HepG2 (cell line): ENCODE measurements around the gene NTM. TPM values are rescaled to one million over a fixed set of nuclear protein-coding genes. Genes with fewer than 3 reads are reported as not detected.

ENCODE experiments used
- ATAC-seq: fragments of 200-7000 bp; cut with Tn5 transposase; 3 replicates; pipeline ENCODE4 v1.9.1; 2020; ENCODE audit warnings: mild to moderate bottlenecking, moderate library complexity
- BruUV-seq: library from RNA; stranded (reverse); fragments of 400-500 nt; replicated peaks from 2 replicates; lab custom pipeline; 2021; lab: Mats Ljungman, UMichigan
- CTCF ChIA-PET: fragments of 300-600 bp; formaldehyde crosslinking; extraction: SDS; loops from one replicate; lab custom pipeline; 2021; ENCODE audit warnings: low total read pairs, inconsistent platforms, low intra/inter-chr PET ratio; lab: Yijun Ruan, JAX
- POLR2A ChIA-PET: fragments of 350-600 bp; sonication (Branson Sonifier 250); formaldehyde crosslinking; loops from one replicate; lab custom pipeline; 2020; ENCODE audit warnings: antibody characterized with exemption, inconsistent platforms; lab: Yijun Ruan, JAX
- DNase-seq: peaks from one replicate; pipeline ENCODE4 v3.0.0-alpha.2; 2015; ENCODE audit warnings: low spot score
- FAIRE-seq: peaks from 3 replicates; lab custom pipeline; 2011; peaks lifted over from hg19 to GRCh38; lab: Jason Lieb, UNC
- H2AFZ ChIP-seq: one replicate; pipeline ENCODE4 v1.6.1; 2011; ENCODE audit warnings: low read length, inconsistent platforms
- H3K27ac ChIP-seq: fragments of 300-600 bp; 3 replicates; pipeline ENCODE4 v1.8.0; 2011; ENCODE audit warnings: mixed run types, mild to moderate bottlenecking, mixed read lengths, low read length, inconsistent platforms; ENCODE audit not compliant: insufficient read depth; ENCODE audit errors: extremely low read length
- H3K27me3 ChIP-seq, 2 experiments: fragments of 200-600 bp in 1 of 2; 2 replicates in 1 of 2; 3 replicates in 1 of 2; pipeline versions ENCODE4 v1.6.0 to v1.8.0; 2011; ENCODE audit warnings: low read length in 2 of 2, mild to moderate bottlenecking in 2 of 2, moderate library complexity in 2 of 2, inconsistent platforms in 1 of 2; ENCODE audit not compliant: insufficient read depth in 2 of 2, control insufficient read depth in 1 of 2
- H3K36me3 ChIP-seq, 2 experiments: fragments of 200-600 bp in 1 of 2; replicated peaks in 1 of 2; 2 replicates in 1 of 2; 3 replicates in 1 of 2; pipeline versions ENCODE4 v1.5.1 to v1.8.0; 2011; ENCODE audit warnings: low read length in 2 of 2, inconsistent platforms in 1 of 2; ENCODE audit not compliant: insufficient read depth in 2 of 2, control insufficient read depth in 1 of 2
- H3K4me1 ChIP-seq: 2 replicates; pipeline ENCODE4 v1.5.1; 2012; ENCODE audit warnings: low read length, inconsistent platforms; ENCODE audit not compliant: insufficient read depth
- H3K4me2 ChIP-seq: 2 replicates; pipeline ENCODE4 v1.6.0; 2011; ENCODE audit warnings: low read depth, low read length, inconsistent platforms
- H3K4me3 ChIP-seq, 3 experiments: fragments of 200-600 bp in 1 of 3; sonication (generic), shearing (Covaris generic) in 1 of 3; replicated peaks in 1 of 3; 2 replicates each; pipeline ENCODE4 v1.5.1; 2011 to 2016; ENCODE audit warnings: low read length in 3 of 3, inconsistent platforms in 2 of 3, low read depth in 2 of 3, mild to moderate bottlenecking in 2 of 3, control low read depth in 1 of 3, mixed read lengths in 1 of 3; ENCODE audit not compliant: insufficient read depth in 1 of 3
- H3K79me2 ChIP-seq: one replicate; pipeline ENCODE4 v1.6.1; 2011; ENCODE audit warnings: low read length, inconsistent platforms; ENCODE audit not compliant: insufficient read depth
- H3K9ac ChIP-seq: 2 replicates; pipeline ENCODE4 v1.6.0; 2011; ENCODE audit warnings: mild to moderate bottlenecking, low read depth, low read length, inconsistent platforms; ENCODE audit not compliant: insufficient read depth
- H3K9me3 ChIP-seq: 2 replicates; pipeline ENCODE4 v1.5.1; 2012; ENCODE audit warnings: mild to moderate bottlenecking, low read length
- H4K20me1 ChIP-seq: 2 replicates; pipeline ENCODE4 v1.6.0; 2011; ENCODE audit warnings: inconsistent platforms, mild to moderate bottlenecking, low read length, moderate library complexity; ENCODE audit not compliant: insufficient read depth
- EHMT2 ChIP-seq: fragments of 200-600 bp; sonication (generic); IDR thresholded peaks from 2 replicates; pipeline ENCODE4 v1.7.0; 2017; ENCODE audit warnings: antibody characterized with exemption, low read depth, low read length, borderline replicate concordance
- KDM2A ChIP-seq: sonication (generic); formaldehyde crosslinking; IDR thresholded peaks from 2 replicates; pipeline ENCODE4 v1.4.0; 2020; ENCODE audit warnings: low read depth, missing genetic modification reagents, borderline replicate concordance
- ZNF883 ChIP-seq: sonication (generic); formaldehyde crosslinking; IDR thresholded peaks from 2 replicates; pipeline ENCODE4 v1.5.1; 2020; ENCODE audit warnings: mild to moderate bottlenecking, missing genetic modification reagents; ENCODE audit errors: not compliant biosample characterization
- WGBS: methylation state at CpG from one replicate; pipeline ENCODE4 v1.1.6; 2017; ENCODE audit warnings: low lambda C conversion rate; 5-methylcytosine and 5-hydroxymethylcytosine counted together
- in situ Hi-C: cut with HindIII; loops from 2 replicates; pipeline ENCODE4 v1.10.0; 2017; ENCODE audit warnings: low pct_unique_long_range_greater_than_20kb; ENCODE audit not compliant: extremely low pct_ligation_motif_present
- intact Hi-C: fragments of 100-400 bp; cut with micrococcal nuclease; formaldehyde crosslinking; loops from one replicate; pipeline ENCODE4 v1.10.0; 2022; ENCODE audit not compliant: unreplicated experiment
- polyA plus RNA-seq, 8 experiments: library from polyadenylated mRNA; depleted of rRNA in 3 of 8; stranded (reverse) in 7 of 8; unstranded in 1 of 8; fragments of >200 nt; fragmentation: Illumina TruSeq in 4 of 8; extraction: Trizol in 4 of 8; gene quantifications; 2 replicates each; pipeline versions ENCODE4 v1.2.1 to v1.2.3, GENCODE V29; 2011 to 2016; ENCODE audit warnings: low read depth in 4 of 8, missing spikeins in 1 of 8, mixed read lengths in 1 of 8; ENCODE audit not compliant: insufficient read depth in 1 of 8
- total RNA-seq, 5 experiments: library from RNA; depleted of rRNA; stranded (reverse); fragments of >200 nt; fragmentation: Illumina TruSeq; extraction: Trizol; gene quantifications; 2 replicates each; pipeline ENCODE4 v1.2.3, GENCODE V29; 2016; ENCODE audit warnings: low read depth in 1 of 5
- TF ChIP-seq, protein P1 (sequence below): fragments of 450-650 bp; IDR thresholded peaks from 2 replicates; pipeline ENCODE4 v1.6.1; 2016
- TF ChIP-seq, protein P2 (sequence below): sonication (generic); formaldehyde crosslinking; IDR thresholded peaks from 2 replicates; pipeline ENCODE4 v1.8.1; 2023; ENCODE audit warnings: mild to moderate bottlenecking, missing genetic modification reagents, borderline replicate concordance

Gene NTM
- total and polyA plus RNA-seq, 2 of the 13 experiments (the other 11 are each of a cell fraction or from before 2014, with no cell fraction given) = not detected

DNA sequence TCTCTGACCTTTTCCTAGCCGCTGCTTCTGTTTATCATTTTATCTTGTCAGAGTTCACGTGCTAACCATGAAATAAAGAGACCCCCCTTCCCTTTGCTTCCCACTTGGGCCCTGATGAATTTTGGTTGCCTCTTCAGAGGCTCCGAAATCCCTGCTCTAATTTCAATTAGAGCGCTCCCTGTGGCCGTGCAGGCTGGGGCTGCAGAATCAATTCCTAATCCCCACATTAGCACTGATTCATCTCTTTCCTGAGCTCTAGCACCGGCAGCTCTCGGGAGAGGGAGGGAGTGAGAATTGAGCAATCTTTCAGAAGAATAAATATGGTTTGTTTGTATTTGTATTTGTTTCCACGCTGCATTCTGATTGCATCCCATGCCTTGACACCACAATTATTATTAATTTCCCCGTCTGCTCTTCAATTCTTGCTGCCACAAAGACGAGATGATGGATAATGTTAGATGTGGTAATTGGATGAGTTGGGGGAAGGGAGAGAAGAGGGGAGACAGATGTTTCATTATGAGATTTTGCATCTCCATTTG is 76.9 kb downstream of the NTM start (continued):
- TF ChIP-seq KDM2A (CRISPR knock-in tag) (no peak), EHMT2 (no peak), ZNF883 (no peak)
- TF ChIP-seq, all 625 proteins: peak for 0

DNA sequence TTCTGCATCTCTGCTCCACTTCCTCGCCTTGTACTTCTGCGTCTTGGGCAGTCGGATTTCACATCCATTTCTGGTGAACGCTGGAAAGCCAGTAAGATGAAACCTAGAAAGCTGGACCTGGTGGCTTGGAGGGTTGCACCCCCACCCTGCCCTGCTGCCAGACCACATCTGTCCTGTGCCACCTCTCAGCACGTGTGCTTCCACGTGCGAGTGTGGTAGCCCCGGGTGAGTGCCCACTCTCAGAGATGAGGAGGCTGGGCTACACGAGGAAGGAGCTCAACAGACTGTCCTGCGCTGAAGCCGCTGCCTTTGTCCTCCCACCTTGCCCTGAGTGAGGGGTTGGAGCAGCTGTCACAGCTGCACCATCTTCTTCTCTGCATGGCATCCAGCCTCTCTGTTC is 77.5 kb downstream of the NTM start:
- no peaks in the 10 kb centered on the region for H4K20me1 ChIP-seq
- 25% methylated on average over 4 of the region's 11 CpGs for WGBS
- H3K9ac ChIP-seq = no peak overlapping the region
- H3K9me3 ChIP-seq = no peaks in the 10 kb centered on the region
- in situ Hi-C loops = no loop called here
- H3K4me1 ChIP-seq = no peaks in the 10 kb centered on the region
- H3K4me2 ChIP-seq = no peak overlapping the region
- no TSS peak for BruUV-seq
- no peak overlapping the region for H3K27ac ChIP-seq
- TF ChIP-seq, protein P1, sequence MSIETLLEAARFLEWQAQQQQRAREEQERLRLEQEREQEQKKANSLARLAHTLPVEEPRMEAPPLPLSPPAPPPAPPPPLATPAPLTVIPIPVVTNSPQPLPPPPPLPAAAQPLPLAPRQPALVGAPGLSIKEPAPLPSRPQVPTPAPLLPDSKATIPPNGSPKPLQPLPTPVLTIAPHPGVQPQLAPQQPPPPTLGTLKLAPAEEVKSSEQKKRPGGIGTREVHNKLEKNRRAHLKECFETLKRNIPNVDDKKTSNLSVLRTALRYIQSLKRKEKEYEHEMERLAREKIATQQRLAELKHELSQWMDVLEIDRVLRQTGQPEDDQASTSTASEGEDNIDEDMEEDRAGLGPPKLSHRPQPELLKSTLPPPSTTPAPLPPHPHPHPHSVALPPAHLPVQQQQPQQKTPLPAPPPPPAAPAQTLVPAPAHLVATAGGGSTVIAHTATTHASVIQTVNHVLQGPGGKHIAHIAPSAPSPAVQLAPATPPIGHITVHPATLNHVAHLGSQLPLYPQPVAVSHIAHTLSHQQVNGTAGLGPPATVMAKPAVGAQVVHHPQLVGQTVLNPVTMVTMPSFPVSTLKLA = peak; percentile 86
- TF ChIP-seq, protein P2, sequence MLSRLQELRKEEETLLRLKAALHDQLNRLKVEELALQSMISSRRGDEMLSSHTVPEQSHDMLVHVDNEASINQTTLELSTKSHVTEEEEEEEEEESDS (CRISPR knock-in tag) = no peak
- ChIA-PET POLR2A (no interaction called here), CTCF (no interaction called here)
- ATAC-seq (no peak), FAIRE-seq (no peak), DNase-seq (no peak)
- no peak overlapping the region for H2AFZ ChIP-seq
- no peak overlapping the region for H3K4me3 ChIP-seq
- no peaks in the 10 kb centered on the region for H3K79me2 ChIP-seq
- no peaks in the 10 kb centered on the region for H3K27me3 ChIP-seq
- no peaks in the 10 kb centered on the region for H3K36me3 ChIP-seq
- intact Hi-C loops = no loop called here
